Lower leg skin (tissue), 3 donors: ENCODE results near the gene CCL22.

Experiments
- POLR2A ChIP-seq, 2 donors: fragments of 450-650 bp; IDR thresholded peaks; one replicate each; pipeline ENCODE4 v1.6.1; 2016 to 2017; ENCODE audit warnings: antibody characterized with exemption in 2 of 2, mild to moderate bottlenecking in 1 of 2, moderate library complexity in 1 of 2
- TF ChIP-seq, protein P1 (sequence below), 3 donors: fragments of 450-650 bp; IDR thresholded peaks; one replicate each; pipeline ENCODE4 v1.5.1; 2016; ENCODE audit warnings: antibody characterized with exemption in 3 of 3, mild to moderate bottlenecking in 3 of 3, moderate library complexity in 2 of 3

GRCh38 chr16:57345666-57346204, 12.8 kb upstream of the CCL22 start:
- TF ChIP-seq, protein P1, sequence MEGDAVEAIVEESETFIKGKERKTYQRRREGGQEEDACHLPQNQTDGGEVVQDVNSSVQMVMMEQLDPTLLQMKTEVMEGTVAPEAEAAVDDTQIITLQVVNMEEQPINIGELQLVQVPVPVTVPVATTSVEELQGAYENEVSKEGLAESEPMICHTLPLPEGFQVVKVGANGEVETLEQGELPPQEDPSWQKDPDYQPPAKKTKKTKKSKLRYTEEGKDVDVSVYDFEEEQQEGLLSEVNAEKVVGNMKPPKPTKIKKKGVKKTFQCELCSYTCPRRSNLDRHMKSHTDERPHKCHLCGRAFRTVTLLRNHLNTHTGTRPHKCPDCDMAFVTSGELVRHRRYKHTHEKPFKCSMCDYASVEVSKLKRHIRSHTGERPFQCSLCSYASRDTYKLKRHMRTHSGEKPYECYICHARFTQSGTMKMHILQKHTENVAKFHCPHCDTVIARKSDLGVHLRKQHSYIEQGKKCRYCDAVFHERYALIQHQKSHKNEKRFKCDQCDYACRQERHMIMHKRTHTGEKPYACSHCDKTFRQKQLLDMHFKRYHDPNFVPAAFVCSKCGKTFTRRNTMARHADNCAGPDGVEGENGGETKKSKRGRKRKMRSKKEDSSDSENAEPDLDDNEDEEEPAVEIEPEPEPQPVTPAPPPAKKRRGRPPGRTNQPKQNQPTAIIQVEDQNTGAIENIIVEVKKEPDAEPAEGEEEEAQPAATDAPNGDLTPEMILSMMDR (IDR thresholded peaks at IDR 0.05): no peak
- no peak for TF ChIP-seq POLR2A (IDR thresholded peaks at IDR 0.05)
